Fibroblast of pulmonary artery (primary cell): ENCODE measurements around the gene ABHD5.
A peak's percentile ranks its signal among the peaks of the same experiment; 100 is the strongest.

ENCODE experiments used
- DNase-seq: peaks from one replicate; pipeline ENCODE4 v3.0.0-alpha.2; 2010; ENCODE audit warnings: low read depth
- H3K4me3 ChIP-seq: replicated peaks from 2 replicates; pipeline ENCODE4 v1.5.1; 2011; ENCODE audit warnings: low read depth, mild to moderate bottlenecking, control low read depth, low read length, moderate library complexity
- TF ChIP-seq, protein P1 (sequence below): IDR thresholded peaks from 2 replicates; pipeline ENCODE4 v1.5.1; 2011; ENCODE audit warnings: mild to moderate bottlenecking, control low read depth, low read length, inconsistent platforms; ENCODE audit errors: missing control alignments

ABHD5 gene

DNA sequence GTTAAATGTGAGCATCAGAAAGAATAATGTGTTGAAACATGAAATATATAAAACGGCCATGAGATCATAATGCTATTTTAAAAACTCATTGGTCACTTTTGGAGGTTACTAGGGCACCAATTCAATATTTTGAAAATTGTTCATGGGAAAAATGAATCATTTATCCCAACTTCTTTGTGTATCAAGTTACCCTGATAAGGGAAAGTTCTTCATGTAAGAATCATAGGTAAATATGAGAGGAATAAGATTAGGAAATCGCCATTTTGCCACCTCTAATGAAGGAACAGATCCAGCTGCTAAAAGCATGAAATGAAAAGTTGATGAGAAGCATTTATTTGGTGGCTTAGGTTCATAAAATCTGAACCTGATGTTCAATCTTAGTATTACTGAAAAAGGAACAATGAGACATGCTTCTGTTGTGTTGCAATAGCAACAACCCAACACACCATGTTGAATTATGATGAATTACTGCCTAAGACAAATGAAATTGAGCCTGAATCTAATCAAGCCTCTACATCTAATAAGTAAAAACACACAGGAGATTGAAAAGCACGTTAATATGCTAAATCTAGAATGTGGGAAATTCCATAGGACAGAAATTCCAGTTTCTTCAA, 32.5 kb downstream of the ABHD5 start:
- TF ChIP-seq, protein P1, sequence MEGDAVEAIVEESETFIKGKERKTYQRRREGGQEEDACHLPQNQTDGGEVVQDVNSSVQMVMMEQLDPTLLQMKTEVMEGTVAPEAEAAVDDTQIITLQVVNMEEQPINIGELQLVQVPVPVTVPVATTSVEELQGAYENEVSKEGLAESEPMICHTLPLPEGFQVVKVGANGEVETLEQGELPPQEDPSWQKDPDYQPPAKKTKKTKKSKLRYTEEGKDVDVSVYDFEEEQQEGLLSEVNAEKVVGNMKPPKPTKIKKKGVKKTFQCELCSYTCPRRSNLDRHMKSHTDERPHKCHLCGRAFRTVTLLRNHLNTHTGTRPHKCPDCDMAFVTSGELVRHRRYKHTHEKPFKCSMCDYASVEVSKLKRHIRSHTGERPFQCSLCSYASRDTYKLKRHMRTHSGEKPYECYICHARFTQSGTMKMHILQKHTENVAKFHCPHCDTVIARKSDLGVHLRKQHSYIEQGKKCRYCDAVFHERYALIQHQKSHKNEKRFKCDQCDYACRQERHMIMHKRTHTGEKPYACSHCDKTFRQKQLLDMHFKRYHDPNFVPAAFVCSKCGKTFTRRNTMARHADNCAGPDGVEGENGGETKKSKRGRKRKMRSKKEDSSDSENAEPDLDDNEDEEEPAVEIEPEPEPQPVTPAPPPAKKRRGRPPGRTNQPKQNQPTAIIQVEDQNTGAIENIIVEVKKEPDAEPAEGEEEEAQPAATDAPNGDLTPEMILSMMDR: no peak
- no peak overlapping the region for H3K4me3 ChIP-seq
- DNase-seq: peak; percentile 85

GRCh38 chr3:43726521-43726920, 35.8 kb downstream of the ABHD5 start:
- TF ChIP-seq, protein P1: no peak
- DNase-seq: peak; percentile 36
- no peak overlapping the region for H3K4me3 ChIP-seq

DNA sequence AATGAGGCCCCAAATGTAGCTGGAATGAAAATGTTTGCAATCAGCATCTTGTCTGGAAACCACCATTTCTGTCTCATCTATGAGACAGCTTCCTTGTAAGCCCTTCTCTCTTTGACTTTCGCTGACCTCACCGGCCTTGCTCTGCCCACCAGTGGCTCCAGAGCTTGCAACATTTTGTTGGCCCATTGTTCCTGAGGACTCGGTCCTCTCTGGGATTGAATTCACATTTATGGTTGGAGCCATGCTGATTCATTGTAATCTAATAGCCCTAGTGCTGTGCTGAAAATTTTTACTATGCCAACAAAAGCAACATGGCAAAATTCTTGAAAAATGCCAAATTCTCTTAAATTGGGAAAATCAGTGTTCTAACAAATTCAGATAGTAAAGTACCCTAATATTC, 37.2 kb downstream of the ABHD5 start:
- DNase-seq: peak; percentile 51
- TF ChIP-seq, protein P1: no peak
- H3K4me3 ChIP-seq: no peak overlapping the region

DNA sequence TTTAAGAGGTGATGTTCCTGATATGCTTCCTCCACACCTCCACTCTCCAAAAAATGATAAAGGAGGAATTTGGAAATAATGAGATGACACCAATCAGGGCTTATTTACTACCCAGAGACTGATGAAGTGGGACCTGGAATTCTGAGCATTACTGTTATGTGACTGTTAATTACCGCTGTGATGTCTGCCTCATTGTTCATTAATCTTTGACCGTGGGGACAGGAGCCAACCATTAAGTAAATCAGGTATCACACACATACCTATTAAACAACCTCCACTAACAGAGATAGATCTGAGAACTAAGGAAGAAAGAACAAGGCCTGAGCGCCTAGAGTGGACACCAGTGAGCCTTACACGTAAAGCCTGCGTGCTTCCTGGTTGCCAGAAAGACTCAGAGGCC, 37.7 kb downstream of the ABHD5 start:
- DNase-seq: no peak
- TF ChIP-seq, protein P1: no peak
- no peak overlapping the region for H3K4me3 ChIP-seq

GRCh38 chr3:43728947-43729346, 38.2 kb downstream of the ABHD5 start:
- DNase-seq: no peak
- H3K4me3 ChIP-seq: no peak overlapping the region
- TF ChIP-seq, protein P1: no peak

DNA sequence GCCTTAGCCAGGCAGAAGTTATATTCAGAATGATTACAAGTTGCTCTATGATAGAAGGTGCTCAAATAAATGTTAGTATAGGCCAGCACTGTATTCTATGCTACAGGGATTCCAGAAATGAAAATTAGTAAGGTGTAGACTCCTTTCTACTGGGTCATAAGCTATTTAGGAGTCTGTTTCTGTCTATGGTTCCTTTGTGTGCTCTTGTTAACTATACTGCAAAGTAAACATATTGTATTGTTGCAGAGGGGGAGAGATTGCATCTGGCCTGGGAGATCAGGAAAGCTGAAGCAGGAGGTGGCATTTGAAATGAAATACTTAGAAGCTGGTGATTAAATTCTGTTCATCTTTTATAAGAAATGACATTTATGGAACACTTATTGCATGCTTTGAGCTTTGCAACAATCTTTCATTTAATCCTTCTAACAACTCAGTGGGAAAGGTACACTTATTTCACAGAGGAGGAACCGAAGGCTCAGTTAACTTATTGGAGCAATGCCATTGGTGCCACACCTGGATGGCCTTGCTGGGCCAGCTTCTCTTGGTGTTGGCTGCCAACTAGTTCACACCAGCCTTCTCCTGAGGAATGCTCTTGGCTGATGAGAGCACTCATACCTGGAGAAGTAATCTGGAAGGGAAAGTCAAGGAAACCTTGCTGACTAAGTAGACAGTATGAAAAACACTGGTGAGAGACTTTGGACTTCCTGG, 39.1 kb downstream of the ABHD5 start:
- no peak overlapping the region for H3K4me3 ChIP-seq
- TF ChIP-seq, protein P1: no peak
- DNase-seq: no peak
